ENCODE measurements around the gene PDYN. TPM values are rescaled to one million over a fixed set of nuclear protein-coding genes. Genes with fewer than 3 reads are reported as not detected.

Gene PDYN
- total and polyA plus RNA-seq, 2 donors (not counting 1 experiment from before 2014, with no cell fraction given) = not detected

DNA sequence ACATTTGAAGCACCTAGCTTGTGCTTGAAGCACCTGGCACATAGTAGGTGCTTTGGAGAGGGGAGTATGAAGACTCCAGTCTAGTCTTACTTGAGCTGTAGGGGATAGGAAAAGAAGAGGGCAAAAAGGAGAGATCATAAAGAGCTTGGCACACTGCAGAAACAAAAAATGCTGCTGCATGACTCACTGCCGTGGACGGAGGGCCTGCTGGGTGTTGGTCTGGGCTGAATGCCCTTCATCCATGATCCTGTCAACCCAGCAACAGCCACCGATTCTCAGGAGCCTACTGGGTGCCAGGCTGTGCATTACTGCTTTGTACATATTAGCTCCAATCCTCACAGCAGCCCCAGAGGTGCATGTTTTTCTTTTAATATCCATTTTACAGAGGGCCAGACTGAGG is 6.0 kb downstream of the PDYN start:
- Histone ChIP-seq H3K9ac (ENCODE audit: low read length) (no peak overlapping the region), H4K20me1 (ENCODE audit: control insufficient read depth, insufficient read depth, low read length, poor library complexity, severe bottlenecking) (no peaks in the 10 kb centered on the region), H3K36me3 (replicated peaks in 1 of 2; ENCODE audit: control extremely low read depth in 1 of 2, control insufficient read depth in 1 of 2, extremely low read depth in 1 of 2, insufficient read depth in 2 of 2, low read length in 1 of 2) (no peaks in the 10 kb centered on the region), H3K27ac (ENCODE audit: low read length in 2 of 2) (no peak overlapping the region), H3K27me3 (replicated peaks in 1 of 4; ENCODE audit: control extremely low read depth in 1 of 4, control insufficient read depth in 3 of 4, insufficient read depth in 4 of 4, low read length in 3 of 4) (peaks cover 0 to 21% (median 0%) of the 10 kb centered on the region in 4 experiments), H2AFZ (ENCODE audit: insufficient read depth, low read depth, low read length, poor library complexity, severe bottlenecking) (no peak overlapping the region), H3K4me3 (ENCODE audit: control extremely low read depth in 1 of 5, extremely low read depth in 1 of 5, insufficient read depth in 1 of 5, low read depth in 2 of 5, low read length in 4 of 5) (no peak overlapping the region), H3K4me2 (replicated peaks; ENCODE audit: low read depth, low read length, poor library complexity, severe bottlenecking) (no peak overlapping the region), H3K79me2 (ENCODE audit: control insufficient read depth, insufficient read depth, low read length) (no peaks in the 10 kb centered on the region), H3K4me1 (ENCODE audit: control insufficient read depth in 2 of 2, insufficient read depth in 2 of 2, low read length in 2 of 2) (no peaks in the 10 kb centered on the region), H3K9me3 (ENCODE audit: control extremely low read depth in 1 of 3, control insufficient read depth in 2 of 3, insufficient read depth in 1 of 3, low read length in 2 of 3) (no peaks in the 10 kb centered on the region)
- Mint-ChIP-seq H3K9me3 (ENCODE audit: insufficient read depth) (no peaks in the 10 kb centered on the region), H3K4me1 (no peaks in the 10 kb centered on the region), H3K4me3 (no peak overlapping the region), H3K27ac (no peak overlapping the region), H3K27me3 (peaks cover 49% of the 10 kb centered on the region)
- ChIA-PET CTCF (interaction anchor here (1.0 kb wide), 1 partner anchor 14 kb away, joined by 3 read pairs; no protein-coding TSS in a partner anchor), POLR2A (interaction anchor here (0.6 kb wide), 1 partner anchor 35 kb away, joined by 3 read pairs; no protein-coding TSS in a partner anchor)
- 85% methylated on average over 2 of the region's 3 CpGs for WGBS (ENCODE audit: insufficient coverage)
- DNase-seq = no peak
- TF ChIP-seq, protein P1, sequence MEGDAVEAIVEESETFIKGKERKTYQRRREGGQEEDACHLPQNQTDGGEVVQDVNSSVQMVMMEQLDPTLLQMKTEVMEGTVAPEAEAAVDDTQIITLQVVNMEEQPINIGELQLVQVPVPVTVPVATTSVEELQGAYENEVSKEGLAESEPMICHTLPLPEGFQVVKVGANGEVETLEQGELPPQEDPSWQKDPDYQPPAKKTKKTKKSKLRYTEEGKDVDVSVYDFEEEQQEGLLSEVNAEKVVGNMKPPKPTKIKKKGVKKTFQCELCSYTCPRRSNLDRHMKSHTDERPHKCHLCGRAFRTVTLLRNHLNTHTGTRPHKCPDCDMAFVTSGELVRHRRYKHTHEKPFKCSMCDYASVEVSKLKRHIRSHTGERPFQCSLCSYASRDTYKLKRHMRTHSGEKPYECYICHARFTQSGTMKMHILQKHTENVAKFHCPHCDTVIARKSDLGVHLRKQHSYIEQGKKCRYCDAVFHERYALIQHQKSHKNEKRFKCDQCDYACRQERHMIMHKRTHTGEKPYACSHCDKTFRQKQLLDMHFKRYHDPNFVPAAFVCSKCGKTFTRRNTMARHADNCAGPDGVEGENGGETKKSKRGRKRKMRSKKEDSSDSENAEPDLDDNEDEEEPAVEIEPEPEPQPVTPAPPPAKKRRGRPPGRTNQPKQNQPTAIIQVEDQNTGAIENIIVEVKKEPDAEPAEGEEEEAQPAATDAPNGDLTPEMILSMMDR (IDR thresholded peaks at IDR 0.05) = no peak
- TF ChIP-seq EZH2 (IDR thresholded peaks at IDR 0.05; ENCODE audit: borderline replicate concordance, insufficient read depth, low read depth, low read length, poor library complexity, severe bottlenecking) = no peak
- intact Hi-C loops (cut with micrococcal nuclease) = no loop called here
- no peak for ATAC-seq (ENCODE audit: low read depth)

DNA sequence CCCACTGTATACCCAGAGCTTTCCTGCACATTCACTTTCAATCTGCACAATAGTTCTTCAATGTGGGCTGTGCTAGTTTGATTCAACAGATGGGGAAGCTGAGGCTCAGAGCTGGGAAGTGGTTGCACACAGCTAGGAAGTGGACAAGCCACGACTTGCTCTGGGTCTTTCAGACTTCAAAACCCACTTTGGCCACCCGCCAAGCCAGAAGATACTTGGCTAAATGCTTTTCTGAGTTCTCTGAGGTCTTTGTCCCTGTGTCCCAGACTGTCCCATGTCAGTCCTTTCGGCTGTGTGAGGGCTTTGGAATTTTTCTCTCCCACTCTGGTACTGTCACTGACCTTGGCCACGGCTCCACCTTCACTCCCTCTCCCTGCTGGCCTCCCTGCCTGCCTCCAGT is 10.6 kb downstream of the PDYN start:
- no peak for DNase-seq
- Histone ChIP-seq H3K27me3 (replicated peaks in 1 of 4; ENCODE audit: control extremely low read depth in 1 of 4, control insufficient read depth in 3 of 4, insufficient read depth in 4 of 4, low read length in 3 of 4) (peaks cover 0 to 22% (median 3%) of the 10 kb centered on the region in 4 experiments), H4K20me1 (ENCODE audit: control insufficient read depth, insufficient read depth, low read length, poor library complexity, severe bottlenecking) (no peaks in the 10 kb centered on the region), H3K9ac (ENCODE audit: low read length) (no peak overlapping the region), H3K9me3 (ENCODE audit: control extremely low read depth in 1 of 3, control insufficient read depth in 2 of 3, insufficient read depth in 1 of 3, low read length in 2 of 3) (no peaks in the 10 kb centered on the region), H3K4me1 (ENCODE audit: control insufficient read depth in 2 of 2, insufficient read depth in 2 of 2, low read length in 2 of 2) (no peaks in the 10 kb centered on the region), H3K36me3 (replicated peaks in 1 of 2; ENCODE audit: control extremely low read depth in 1 of 2, control insufficient read depth in 1 of 2, extremely low read depth in 1 of 2, insufficient read depth in 2 of 2, low read length in 1 of 2) (no peaks in the 10 kb centered on the region), H3K4me2 (replicated peaks; ENCODE audit: low read depth, low read length, poor library complexity, severe bottlenecking) (no peak overlapping the region), H3K79me2 (ENCODE audit: control insufficient read depth, insufficient read depth, low read length) (no peaks in the 10 kb centered on the region), H3K27ac (ENCODE audit: low read length in 2 of 2) (no peak overlapping the region), H2AFZ (ENCODE audit: insufficient read depth, low read depth, low read length, poor library complexity, severe bottlenecking) (no peak overlapping the region), H3K4me3 (ENCODE audit: control extremely low read depth in 1 of 5, extremely low read depth in 1 of 5, insufficient read depth in 1 of 5, low read depth in 2 of 5, low read length in 4 of 5) (no peak overlapping the region)
- Mint-ChIP-seq H3K27ac (no peak overlapping the region), H3K4me1 (no peaks in the 10 kb centered on the region), H3K9me3 (ENCODE audit: insufficient read depth) (no peaks in the 10 kb centered on the region), H3K27me3 (peaks cover 50% of the 10 kb centered on the region), H3K4me3 (no peak overlapping the region)
- CTCF ChIA-PET = interaction anchor here (1.4 kb wide), 1 partner anchor 189 kb away, joined by 4 read pairs; no protein-coding TSS in a partner anchor
- intact Hi-C loops (cut with micrococcal nuclease) = no loop called here
- POLR2A ChIA-PET = no interaction called here
- ATAC-seq (ENCODE audit: low read depth) = no peak
- WGBS (ENCODE audit: insufficient coverage) = 49% methylated on average over 4 of the region's 4 CpGs
- no peak for TF ChIP-seq EZH2 (IDR thresholded peaks at IDR 0.05; ENCODE audit: borderline replicate concordance, insufficient read depth, low read depth, low read length, poor library complexity, severe bottlenecking)

Measured in B cell (primary cell).